ACC112 (cell line): ENCODE measurements around the gene HUS1.
"Not testable (repeated sequence)": the region's sequence is repeated elsewhere in the genome, so short reads cannot be mapped to it uniquely, and the experiment has no call there.

Source experiments
- H2AFZ ChIP-seq: fragments of 200-600 bp; sonication (generic); one replicate; pipeline ENCODE4 v1.6.0; 2017; ENCODE audit warnings: antibody characterized with exemption, low read length; ENCODE audit not compliant: unreplicated experiment
- H3K27ac ChIP-seq: fragments of 200-600 bp; sonication (generic); 2 replicates; pipeline ENCODE4 v1.5.1; 2014; ENCODE audit warnings: low read depth, mild to moderate bottlenecking, antibody characterized with exemption, low read length, moderate library complexity
- H3K27me3 ChIP-seq: fragments of 200-600 bp; sonication (generic); 2 replicates; pipeline ENCODE4 v1.6.1; 2014; ENCODE audit warnings: mild to moderate bottlenecking, antibody characterized with exemption, low read length, moderate library complexity, mixed read lengths; ENCODE audit not compliant: insufficient read depth
- H3K36me3 ChIP-seq: fragments of 200-600 bp; sonication (generic); 2 replicates; pipeline ENCODE4 v1.6.1; 2016; ENCODE audit warnings: mild to moderate bottlenecking, antibody characterized with exemption, low read length, moderate library complexity, mixed read lengths; ENCODE audit not compliant: insufficient read depth
- H3K4me1 ChIP-seq: fragments of 200-600 bp; sonication (generic); one replicate; pipeline ENCODE4 v1.6.1; 2016; ENCODE audit warnings: low read length, mixed read lengths; ENCODE audit not compliant: insufficient read depth, unreplicated experiment, control insufficient read depth
- H3K4me3 ChIP-seq: fragments of 200-600 bp; sonication (generic); 2 replicates; pipeline ENCODE4 v1.5.1; 2014; ENCODE audit warnings: mild to moderate bottlenecking, low read depth, low read length
- H3K79me2 ChIP-seq: fragments of 200-600 bp; sonication (generic); one replicate; pipeline ENCODE4 v1.6.0; 2016; ENCODE audit warnings: low read length; ENCODE audit not compliant: control insufficient read depth, unreplicated experiment, insufficient read depth

Gene HUS1

GRCh38 chr7:47945261-47946015, 34.0 kb downstream of the HUS1 start:
- Histone ChIP-seq H3K4me1 (peaks cover 24% of the 10 kb centered on the region), H3K79me2 (no peaks in the 10 kb centered on the region), H2AFZ (no peak overlapping the region), H3K4me3 (no peak overlapping the region), H3K27me3 (no peaks in the 10 kb centered on the region), H3K36me3 (no peaks in the 10 kb centered on the region), H3K27ac (no peak overlapping the region)

- Histone ChIP-seq H3K27ac (no peak overlapping the region), H3K4me3 (no peak overlapping the region), H2AFZ (no peak overlapping the region), H3K79me2 (no peaks in the 10 kb centered on the region), H3K4me1 (peaks cover 28% of the 10 kb centered on the region), H3K36me3 (no peaks in the 10 kb centered on the region), H3K27me3 (no peaks in the 10 kb centered on the region)
Measured at GRCh38 chr7:47944536-47945260, 34.7 kb downstream of the HUS1 start.

DNA sequence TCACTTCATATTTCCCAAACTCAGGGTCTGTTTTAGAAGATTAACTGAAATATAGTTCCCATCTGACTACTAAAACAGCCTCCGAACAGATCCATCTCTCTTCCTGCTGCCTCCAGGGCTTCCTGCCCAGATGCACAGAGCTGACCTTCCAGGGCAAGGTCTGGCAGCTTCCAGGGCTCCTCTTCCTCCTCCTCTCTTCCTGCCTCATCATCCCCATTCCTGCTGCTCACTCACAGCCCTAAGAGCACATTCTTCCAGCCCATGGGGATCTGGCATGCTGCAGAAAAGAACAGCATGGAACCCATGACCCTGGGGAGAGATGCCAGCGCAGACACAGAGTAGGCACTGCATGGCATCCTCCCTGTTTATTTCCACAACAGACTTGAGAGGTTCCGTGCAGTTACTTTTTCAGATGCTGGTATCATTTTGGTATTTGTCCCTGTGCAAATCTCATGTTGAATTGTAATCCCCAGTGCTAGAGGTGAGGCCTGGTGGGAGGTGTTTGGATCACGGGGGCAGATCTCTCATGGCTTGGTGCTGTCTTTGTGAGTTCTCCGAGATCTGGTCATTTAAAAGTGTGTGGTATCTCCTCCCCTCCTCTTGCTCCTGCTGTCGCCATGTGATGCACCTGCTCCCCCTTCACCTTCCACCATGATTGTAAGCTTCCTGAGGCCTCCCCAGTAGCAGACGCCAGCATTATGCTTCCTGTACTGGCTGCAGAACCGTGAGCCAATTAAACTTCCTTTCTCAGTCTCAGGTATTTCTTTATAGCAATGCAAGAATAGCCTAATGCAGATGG, 35.5 kb downstream of the HUS1 start:
- peaks cover 28% of the 10 kb centered on the region for H3K4me1 ChIP-seq
- H3K79me2 ChIP-seq = no peaks in the 10 kb centered on the region
- no peak overlapping the region for H3K27ac ChIP-seq
- no peaks in the 10 kb centered on the region for H3K27me3 ChIP-seq
- no peak overlapping the region for H2AFZ ChIP-seq
- H3K36me3 ChIP-seq = no peaks in the 10 kb centered on the region
- no peak overlapping the region for H3K4me3 ChIP-seq

DNA sequence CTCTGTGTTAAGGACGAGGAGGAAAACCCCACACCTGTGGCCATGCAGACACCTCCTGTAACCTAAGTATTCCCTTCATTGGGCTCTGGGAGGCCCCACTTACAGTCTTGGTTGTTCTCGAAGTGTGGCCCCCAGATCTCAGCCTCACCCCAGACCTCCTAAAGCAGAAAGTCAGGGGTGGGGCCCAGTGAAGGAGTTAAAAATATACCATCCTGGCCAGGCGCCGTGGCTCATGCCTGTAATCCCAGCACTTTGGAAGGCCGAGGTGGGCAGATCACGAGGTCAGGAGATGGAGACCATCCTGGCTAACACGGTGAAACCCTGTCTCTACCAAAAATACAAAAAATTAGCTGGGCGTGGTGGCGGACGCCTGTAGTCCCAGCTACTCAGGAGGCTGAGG, 36.8 kb downstream of the HUS1 start:
- H3K4me3 ChIP-seq, H2AFZ ChIP-seq, H3K36me3 ChIP-seq, H3K27me3 ChIP-seq, H3K79me2 ChIP-seq, H3K27ac ChIP-seq: not testable (repeated sequence)
- H3K4me1 ChIP-seq = peaks cover 28% of the 10 kb centered on the region

GRCh38 chr7:47942132-47942531, 37.3 kb downstream of the HUS1 start:
- H3K4me1 ChIP-seq = peaks cover 28% of the 10 kb centered on the region
- no peaks in the 10 kb centered on the region for H3K79me2 ChIP-seq
- no peaks in the 10 kb centered on the region for H3K36me3 ChIP-seq
- no peaks in the 10 kb centered on the region for H3K27me3 ChIP-seq
- peak overlapping the region; percentile 78 for H2AFZ ChIP-seq
- H3K27ac ChIP-seq = peak overlapping the region; percentile 91
- H3K4me3 ChIP-seq = no peak overlapping the region

GRCh38 chr7:47941136-47941844, 38.1 kb downstream of the HUS1 start:
- Histone ChIP-seq H3K27ac (peak overlapping the region; percentile 91), H3K4me3 (peak overlapping the region; percentile 17; the same call in 1 of the 2 replicates), H2AFZ (peak overlapping the region; percentile 43), H3K36me3 (no peaks in the 10 kb centered on the region), H3K27me3 (no peaks in the 10 kb centered on the region), H3K79me2 (no peaks in the 10 kb centered on the region), H3K4me1 (peaks cover 28% of the 10 kb centered on the region)

DNA sequence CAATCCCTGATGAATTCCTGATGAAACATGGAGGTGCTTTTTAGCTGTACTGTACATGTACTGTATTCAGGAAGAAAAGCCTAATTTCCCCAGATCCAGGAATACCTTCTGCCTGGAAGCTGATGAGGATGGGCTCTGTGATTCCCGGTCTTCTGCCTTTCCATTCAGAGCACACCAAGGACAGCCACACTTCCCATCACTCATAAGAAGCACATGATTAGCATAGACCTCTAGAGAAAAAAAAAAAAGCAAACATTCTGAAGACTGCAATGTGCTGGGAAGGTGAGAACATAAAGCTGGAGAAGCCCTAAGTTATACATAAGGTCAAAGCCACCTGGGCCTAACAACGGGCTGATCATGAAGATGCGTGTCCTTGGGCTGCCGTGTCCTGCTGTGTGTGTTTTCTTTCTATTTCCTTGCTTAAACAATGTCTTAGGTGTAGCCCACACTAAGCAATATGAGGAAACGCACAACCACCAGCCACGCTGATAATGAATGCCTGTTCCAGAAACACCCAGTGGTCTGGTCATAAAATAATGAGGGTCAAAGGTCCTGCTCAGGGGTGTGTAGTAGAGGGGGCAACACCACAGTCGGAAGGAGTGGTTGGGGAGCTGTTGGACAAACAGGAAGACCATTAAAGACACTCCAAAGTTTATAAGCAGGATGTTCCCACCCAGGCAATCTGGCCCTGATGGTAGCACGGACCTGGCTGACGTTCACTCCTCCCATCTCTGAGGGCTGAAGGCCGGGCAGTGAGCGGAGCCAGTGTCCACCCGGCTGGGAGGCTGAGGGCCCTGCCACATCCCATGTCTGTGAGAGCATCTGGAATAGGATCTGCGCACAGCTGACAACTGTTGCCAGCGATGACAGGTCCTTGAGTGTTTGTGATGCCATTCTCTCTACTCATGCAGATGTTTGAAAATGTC, 39.1 kb downstream of the HUS1 start:
- no peaks in the 10 kb centered on the region for H3K27me3 ChIP-seq
- H3K27ac ChIP-seq = peak overlapping the region; percentile 91
- no peaks in the 10 kb centered on the region for H3K79me2 ChIP-seq
- no peak overlapping the region for H2AFZ ChIP-seq
- no peak overlapping the region for H3K4me3 ChIP-seq
- H3K36me3 ChIP-seq = no peaks in the 10 kb centered on the region
- peaks cover 28% of the 10 kb centered on the region for H3K4me1 ChIP-seq

DNA sequence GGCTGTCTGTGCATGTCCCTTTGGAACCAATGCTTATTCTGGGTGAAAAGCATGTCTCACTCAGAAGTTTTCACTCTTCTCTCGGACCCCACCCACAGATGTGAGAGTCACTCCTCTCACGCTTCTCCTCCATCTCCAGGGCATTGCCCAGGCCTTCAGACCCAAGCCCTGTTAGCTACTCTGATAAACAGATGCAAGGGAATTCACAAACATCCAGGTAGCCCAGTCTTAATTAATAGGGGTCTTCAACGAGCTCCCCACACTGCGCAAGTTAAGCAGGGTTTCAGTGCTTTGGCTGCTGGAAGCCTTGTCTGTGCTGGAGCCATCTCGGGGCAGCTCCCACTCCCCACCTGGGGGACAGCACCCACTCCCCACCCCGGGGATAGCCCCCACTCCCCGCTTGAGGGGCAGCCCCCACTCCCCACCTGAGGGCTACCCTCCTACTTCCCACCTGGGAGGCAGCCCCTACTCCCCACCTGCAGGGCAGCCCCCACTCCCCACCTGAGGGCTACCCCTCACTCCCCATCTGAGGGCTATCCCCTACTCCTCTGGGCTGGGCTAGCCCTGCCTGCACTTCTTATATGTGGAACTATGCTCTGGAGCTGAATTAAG, 39.9 kb downstream of the HUS1 start:
- H3K79me2 ChIP-seq = no peaks in the 10 kb centered on the region
- H3K4me1 ChIP-seq = peaks cover 28% of the 10 kb centered on the region
- no peak overlapping the region for H3K27ac ChIP-seq

DNA sequence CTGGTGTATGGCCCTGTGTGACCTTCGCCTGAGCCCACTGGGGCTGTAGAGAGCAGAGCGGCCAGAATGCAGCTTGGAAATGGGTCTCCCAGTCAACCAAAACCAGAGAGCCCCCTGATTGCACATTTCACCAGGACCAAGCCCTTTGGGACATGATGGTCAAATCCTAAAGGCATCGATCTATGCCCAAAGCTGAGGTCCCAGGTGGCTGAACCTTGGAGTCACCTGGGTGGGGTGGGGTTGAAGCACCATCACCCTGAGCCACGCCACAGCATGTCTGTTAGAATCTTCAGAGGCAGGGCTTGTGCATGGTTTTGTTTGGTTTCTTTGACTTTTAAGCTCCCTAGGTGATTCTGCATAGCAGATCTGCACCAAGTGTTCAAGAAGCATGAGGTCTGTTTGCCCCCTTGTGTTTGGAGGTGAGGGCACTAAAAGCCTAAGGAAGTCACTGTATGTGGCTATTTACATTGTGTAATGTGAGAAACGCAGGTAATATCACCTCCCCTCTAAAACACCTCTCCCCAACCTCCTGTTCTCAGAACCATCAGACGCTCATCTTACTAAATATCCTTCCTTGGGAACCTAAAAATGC, 40.7 kb downstream of the HUS1 start:
- no peak overlapping the region for H3K4me3 ChIP-seq
- no peaks in the 10 kb centered on the region for H3K79me2 ChIP-seq
- peaks cover 25% of the 10 kb centered on the region for H3K4me1 ChIP-seq
- no peaks in the 10 kb centered on the region for H3K36me3 ChIP-seq
- no peak overlapping the region for H2AFZ ChIP-seq
- H3K27me3 ChIP-seq = no peaks in the 10 kb centered on the region
- no peak overlapping the region for H3K27ac ChIP-seq

More for the DNA sequence above, 39.9 kb downstream of the HUS1 start:
- Histone ChIP-seq H3K4me3 (no peak overlapping the region), H2AFZ (no peak overlapping the region), H3K36me3 (no peaks in the 10 kb centered on the region), H3K27me3 (no peaks in the 10 kb centered on the region)
